IMR-90 (cell line): ENCODE data around the gene NPTN. TPM values are rescaled to one million over a fixed set of nuclear protein-coding genes. Genes with fewer than 3 reads are reported as not detected.

Experiments used
- ATAC-seq: fragments of 200-7000 bp; cut with Tn5 transposase; 2 replicates; pipeline ENCODE4 v1.9.1; 2020; ENCODE audit warnings: low read depth, mild to moderate bottlenecking, moderate library complexity
- BruUV-seq: library from RNA; stranded (reverse); fragments of 400-500 nt; replicated peaks from 2 replicates; lab custom pipeline; 2021; lab: Mats Ljungman, UMichigan
- CTCF ChIA-PET: fragments of 300-600 bp; formaldehyde crosslinking; extraction: SDS; loops from one replicate; lab custom pipeline; 2021; ENCODE audit warnings: antibody characterized with exemption; lab: Yijun Ruan, JAX
- POLR2A ChIA-PET: fragments of 300-600 bp; sonication (Branson Sonifier 250); formaldehyde crosslinking; loops from one replicate; lab custom pipeline; 2022; ENCODE audit warnings: antibody characterized with exemption; ENCODE audit not compliant: unreplicated experiment; lab: Charles Lee
- DNase-seq: peaks from one replicate; pipeline ENCODE4 v3.0.0; 2013
- H2AFZ ChIP-seq: replicated peaks from 2 replicates; pipeline ENCODE3; 2013; ENCODE audit warnings: low read length, mild to moderate bottlenecking; ENCODE audit not compliant: poor library complexity
- H2AK5ac ChIP-seq: 2 replicates; pipeline ENCODE4 v1.6.1; 2013; ENCODE audit warnings: low read depth, low read length, inconsistent platforms
- H2AK9ac ChIP-seq: replicated peaks from 2 replicates; pipeline ENCODE3; 2013; ENCODE audit warnings: mild to moderate bottlenecking, low read depth, low read length, moderate library complexity; ENCODE audit not compliant: poor library complexity
- H2BK120ac ChIP-seq: 2 replicates; pipeline ENCODE4 v1.6.1; 2013; ENCODE audit warnings: low read depth, low read length, inconsistent platforms
- H2BK15ac ChIP-seq: 3 replicates; pipeline ENCODE4 v1.6.1; 2013; ENCODE audit warnings: low read depth, low read length, inconsistent platforms
- H2BK20ac ChIP-seq: 2 replicates; pipeline ENCODE4 v1.6.1; 2013; ENCODE audit warnings: low read depth, mild to moderate bottlenecking, inconsistent platforms, low read length, moderate library complexity
- H2BK5ac ChIP-seq: 2 replicates; pipeline ENCODE4 v1.6.1; 2013; ENCODE audit warnings: mild to moderate bottlenecking, low read depth, low read length, inconsistent platforms; ENCODE audit not compliant: poor library complexity, severe bottlenecking
- H3K14ac ChIP-seq: replicated peaks from 2 replicates; pipeline ENCODE4 v1.6.1; 2013; ENCODE audit warnings: low read depth, low read length, inconsistent platforms
- H3K18ac ChIP-seq: 2 replicates; pipeline ENCODE4 v1.6.1; 2013; ENCODE audit warnings: low read depth, low read length, control low read depth
- H3K23ac ChIP-seq: 2 replicates; pipeline ENCODE4 v1.6.1; 2013; ENCODE audit warnings: low read depth, low read length, inconsistent platforms
- H3K27ac ChIP-seq: 2 replicates; pipeline ENCODE4 v1.5.1; 2013; ENCODE audit warnings: mild to moderate bottlenecking, control low read depth, low read length; ENCODE audit not compliant: insufficient read depth
- H3K27me3 ChIP-seq: 2 replicates; pipeline ENCODE4 v1.6.1; 2013; ENCODE audit warnings: low read length; ENCODE audit not compliant: control insufficient read depth, insufficient read depth
- H3K36me3 ChIP-seq: 2 replicates; pipeline ENCODE4 v1.6.1; 2013; ENCODE audit warnings: low read length, mixed read lengths; ENCODE audit not compliant: control insufficient read depth, insufficient read depth
- H3K4ac ChIP-seq: 2 replicates; pipeline ENCODE4 v1.6.1; 2013; ENCODE audit warnings: low read depth, low read length, inconsistent platforms
- H3K4me1 ChIP-seq: 2 replicates; pipeline ENCODE4 v1.6.1; 2013; ENCODE audit warnings: low read length, mixed read lengths; ENCODE audit not compliant: control insufficient read depth, insufficient read depth
- H3K4me2 ChIP-seq: 2 replicates; pipeline ENCODE4 v1.6.1; 2013; ENCODE audit warnings: low read depth, mild to moderate bottlenecking, control low read depth, low read length, moderate library complexity
- H3K4me3 ChIP-seq: 2 replicates; pipeline ENCODE4 v1.5.1; 2013; ENCODE audit warnings: low read depth, mild to moderate bottlenecking, control low read depth, low read length, moderate library complexity; ENCODE audit not compliant: insufficient read depth
- H3K56ac ChIP-seq: 2 replicates; pipeline ENCODE4 v1.6.1; 2013; ENCODE audit warnings: low read length, inconsistent platforms; ENCODE audit not compliant: insufficient read depth; ENCODE audit errors: extremely low read depth
- H3K79me1 ChIP-seq, 2 experiments: 2 replicates each; pipeline ENCODE4 v1.6.1; 2013; ENCODE audit warnings: low read length in 2 of 2, inconsistent platforms in 1 of 2, low read depth in 1 of 2
- H3K9ac ChIP-seq: 2 replicates; pipeline ENCODE4 v1.6.1; 2013; ENCODE audit warnings: low read depth, low read length, control low read depth
- H3K9me1 ChIP-seq: 2 replicates; pipeline ENCODE4 v1.6.1; 2013; ENCODE audit warnings: low read length, inconsistent platforms; ENCODE audit not compliant: insufficient read depth
- H3K9me3 ChIP-seq: 2 replicates; pipeline ENCODE4 v1.6.1; 2013; ENCODE audit warnings: low read length; ENCODE audit not compliant: control insufficient read depth, insufficient read depth
- H4K20me1 ChIP-seq: 2 replicates; pipeline ENCODE4 v1.6.1; 2013; ENCODE audit warnings: low read length, inconsistent platforms; ENCODE audit not compliant: insufficient read depth
- H4K5ac ChIP-seq: 2 replicates; pipeline ENCODE4 v1.6.1; 2013; ENCODE audit warnings: mild to moderate bottlenecking, low read depth, low read length, control low read depth
- H4K8ac ChIP-seq, 2 experiments: 2 replicates each; pipeline ENCODE4 v1.6.1; 2013; ENCODE audit warnings: low read depth in 2 of 2, low read length in 2 of 2, control low read depth in 1 of 2, inconsistent platforms in 1 of 2
- H4K91ac ChIP-seq: 2 replicates; pipeline ENCODE4 v1.6.1; 2013; ENCODE audit warnings: low read depth, low read length, inconsistent platforms; ENCODE audit not compliant: insufficient read depth
- BHLHE40 ChIP-seq: fragments of 150-350 bp; IDR thresholded peaks from 2 replicates; pipeline ENCODE4 v1.6.1; 2016; ENCODE audit warnings: mild to moderate bottlenecking, low read depth, low read length
- CHD1 ChIP-seq: IDR thresholded peaks from 2 replicates; pipeline ENCODE4 v1.6.1; 2012; ENCODE audit warnings: low read depth, low read length, improper control_type of control experiment
- ELK1 ChIP-seq: fragments of 150-350 bp; IDR thresholded peaks from 2 replicates; pipeline ENCODE4 v1.6.1; 2016; ENCODE audit warnings: low read depth, mild to moderate bottlenecking, low read length, moderate library complexity, borderline replicate concordance
- POLR2A ChIP-seq: IDR thresholded peaks from 2 replicates; pipeline ENCODE4 v1.6.1; 2012; ENCODE audit warnings: mild to moderate bottlenecking, low read depth, low read length
- RAD21 ChIP-seq: IDR thresholded peaks from 2 replicates; pipeline ENCODE4 v1.6.1; 2012; ENCODE audit warnings: low read length, improper control_type of control experiment
- WGBS, 2 experiments: methylation state at CpG; one replicate each; pipeline versions ENCODE4 v1.1.5 to v1.1.7; 2013; ENCODE audit warnings: missing lambda C conversion rate in 2 of 2; ENCODE audit not compliant: insufficient read length in 1 of 2; ENCODE audit errors: extremely low coverage in 2 of 2; 5-methylcytosine and 5-hydroxymethylcytosine counted together
- dilution Hi-C: fragments of 300-500 bp; cut with HindIII; formaldehyde crosslinking; loops from one replicate; pipeline ENCODE4 v1.14.3; 2018; ENCODE audit warnings: low sequenced_read_pairs; ENCODE audit not compliant: unreplicated experiment
- in situ Hi-C: fragments of 300-500 bp; cut with MboI; formaldehyde crosslinking; loops from 3 replicates; pipeline ENCODE4 v1.14.3; 2019; ENCODE audit warnings: low sequenced_read_pairs, inconsistent platforms, mixed read lengths
- intact Hi-C: fragments of 100-400 bp; cut with micrococcal nuclease; formaldehyde crosslinking; loops from 2 replicates; pipeline ENCODE4 v1.10.0; 2022
- polyA plus RNA-seq, 3 experiments: library from polyadenylated mRNA; depleted of rRNA; stranded (reverse); fragments of >200 nt; gene quantifications; 2 replicates each; pipeline ENCODE4 v1.2.3, GENCODE V29; 2012; ENCODE audit warnings: low replicate concordance in 1 of 3
- total RNA-seq: library from RNA; depleted of rRNA; stranded (reverse); fragments of >200 nt; gene quantifications from 2 replicates; pipeline ENCODE4 v1.2.3, GENCODE V29; 2012

NPTN gene
- total and polyA plus RNA-seq, 2 of the 4 experiments (the other 2 are of a cell fraction) = 171 to 329 TPM

- CTCF ChIA-PET = no interaction called here
- POLR2A ChIA-PET = no interaction called here
These were observed 22.5 kb upstream of the NPTN start for GRCh38 chr15:73655724-73656123.

More at GRCh38 chr15:73655724-73656123, 22.5 kb upstream of the NPTN start:
- intact Hi-C loops = no loop called here
- Histone ChIP-seq H2BK5ac (no peak overlapping the region), H3K27ac (no peak overlapping the region), H3K14ac (no peak overlapping the region), H2AFZ (no peak overlapping the region), H2BK15ac (no peak overlapping the region), H3K4me2 (no peak overlapping the region), H3K4me1 (no peaks in the 10 kb centered on the region), H3K79me1 (no peaks in the 10 kb centered on the region), H3K9ac (no peak overlapping the region), H3K18ac (no peak overlapping the region), H2BK120ac (no peak overlapping the region), H3K23ac (no peak overlapping the region), H4K8ac (no peak overlapping the region), H3K4me3 (no peak overlapping the region), H3K36me3 (no peaks in the 10 kb centered on the region), H4K5ac (no peak overlapping the region), H3K27me3 (peaks cover 13% of the 10 kb centered on the region), H4K91ac (no peak overlapping the region), H2AK9ac (no peak overlapping the region), H3K4ac (no peak overlapping the region), H3K9me1 (no peaks in the 10 kb centered on the region), H3K56ac (no peak overlapping the region), H3K9me3 (no peaks in the 10 kb centered on the region), H2AK5ac (no peak overlapping the region), H2BK20ac (no peak overlapping the region), H4K20me1 (no peaks in the 10 kb centered on the region)
- in situ Hi-C loops = no loop called here
- no peak for TF ChIP-seq CHD1
- no peak for TF ChIP-seq RAD21
- TF ChIP-seq ELK1 = no peak
- no peak for TF ChIP-seq POLR2A
- no peak for TF ChIP-seq BHLHE40
- no TSS peak for BruUV-seq
- ATAC-seq = no peak
- no peak for DNase-seq
- no CpG with 5 or more reads among the region's 2 CpGs for WGBS, 2 experiments
- dilution Hi-C loops = no loop called here
